Measurements from ENCODE around the gene ARHGAP32. TPM values are rescaled to one million over a fixed set of nuclear protein-coding genes. Genes with fewer than 3 reads are reported as not detected.
A peak's percentile ranks its signal among the peaks of the same experiment; 100 is the strongest.

The ARHGAP32 gene
- total RNA-seq, 1 experiment from 2014 or later: 62.6 TPM

- no peaks in the 10 kb centered on the region for H3K27me3 Mint-ChIP-seq (ENCODE audit: insufficient read depth, unreplicated experiment)
- ChIA-PET POLR2A (interaction anchor here (1.1 kb wide), 1 partner anchor 34 kb away, joined by 4 read pairs; no protein-coding TSS in a partner anchor), CTCF (interaction anchor here (0.6 to 26.7 kb wide), 3 partner anchors 13 to 80 kb away, joined by 3 to 598 read pairs (median 66); partner anchors contain the start of gene KCNJ5)
- no TSS peak for BruUV-seq (replicated peaks)
- intact Hi-C loops (cut with micrococcal nuclease): no loop called here
- H3K9me3 Mint-ChIP-seq (ENCODE audit: unreplicated experiment): no peaks in the 10 kb centered on the region
- H3K36me3 Mint-ChIP-seq (ENCODE audit: insufficient read depth, unreplicated experiment): no peaks in the 10 kb centered on the region
- TF ChIP-seq CTCF (IDR thresholded peaks at IDR 0.05; ENCODE audit: unreplicated experiment): no peak
- H3K27ac Mint-ChIP-seq (ENCODE audit: low read depth, unreplicated experiment): peak within 1 kb of the TSS; percentile 86
- no peak within 1 kb of the TSS for H3K4me3 Mint-ChIP-seq (ENCODE audit: unreplicated experiment)
- DNase-seq (ENCODE audit: unreplicated experiment): no peak
- H3K4me1 Mint-ChIP-seq (ENCODE audit: insufficient read depth, unreplicated experiment): peaks cover 22% of the 10 kb centered on the region
These were observed 249.2 kb downstream of the ARHGAP32 start, which contains the start of gene TP53AIP1 for GRCh38 chr11:128942817-128943427. TSS of gene TP53AIP1 (minus strand) at chr11:128942871. CDS start at chr11:128937818, 5,053 bp downstream.

GRCh38 chr11:128942272-128942612, 249.9 kb downstream of the ARHGAP32 start:
- Mint-ChIP-seq H3K4me1 (ENCODE audit: insufficient read depth, unreplicated experiment) (peaks cover 22% of the 10 kb centered on the region), H3K9me3 (ENCODE audit: unreplicated experiment) (no peaks in the 10 kb centered on the region), H3K36me3 (ENCODE audit: insufficient read depth, unreplicated experiment) (no peaks in the 10 kb centered on the region), H3K4me3 (ENCODE audit: unreplicated experiment) (no peak overlapping the region), H3K27ac (ENCODE audit: low read depth, unreplicated experiment) (peak overlapping the region; percentile 86), H3K27me3 (ENCODE audit: insufficient read depth, unreplicated experiment) (no peaks in the 10 kb centered on the region)
- no peak for TF ChIP-seq CTCF (IDR thresholded peaks at IDR 0.05; ENCODE audit: unreplicated experiment)
- no TSS peak for BruUV-seq (replicated peaks)
- no peak for DNase-seq (ENCODE audit: unreplicated experiment)
- ChIA-PET CTCF (interaction anchor here (0.6 to 26.7 kb wide), 4 partner anchors 14 to 1633 kb away, joined by 3 to 598 read pairs (median 35); partner anchors contain the start of gene KCNJ5), POLR2A (interaction anchor here (1.1 kb wide), 1 partner anchor 33 kb away, joined by 4 read pairs; no protein-coding TSS in a partner anchor)
- intact Hi-C loops (cut with micrococcal nuclease): no loop called here

- CTCF ChIA-PET: interaction anchor here (0.6 to 26.7 kb wide), 4 partner anchors 14 to 1632 kb away, joined by 4 to 598 read pairs (median 42); partner anchors contain the start of gene KCNJ5
- Mint-ChIP-seq H3K27me3 (ENCODE audit: insufficient read depth, unreplicated experiment) (no peaks in the 10 kb centered on the region), H3K36me3 (ENCODE audit: insufficient read depth, unreplicated experiment) (no peaks in the 10 kb centered on the region), H3K4me3 (ENCODE audit: unreplicated experiment) (no peak overlapping the region), H3K27ac (ENCODE audit: low read depth, unreplicated experiment) (peak overlapping the region; percentile 86), H3K4me1 (ENCODE audit: insufficient read depth, unreplicated experiment) (peaks cover 22% of the 10 kb centered on the region), H3K9me3 (ENCODE audit: unreplicated experiment) (no peaks in the 10 kb centered on the region)
- POLR2A ChIA-PET: interaction anchor here (2.2 kb wide), 1 partner anchor 33 kb away, joined by 14 read pairs; no protein-coding TSS in a partner anchor
- DNase-seq (ENCODE audit: unreplicated experiment): peak; percentile 58
- intact Hi-C loops (cut with micrococcal nuclease): no loop called here
- BruUV-seq (replicated peaks): no TSS peak
- TF ChIP-seq CTCF (IDR thresholded peaks at IDR 0.05; ENCODE audit: unreplicated experiment): no peak
These were observed 250.4 kb downstream of the ARHGAP32 start for GRCh38 chr11:128941573-128942271.

- Mint-ChIP-seq H3K36me3 (ENCODE audit: insufficient read depth, unreplicated experiment) (no peaks in the 10 kb centered on the region), H3K27ac (ENCODE audit: low read depth, unreplicated experiment) (peak overlapping the region; percentile 86), H3K4me3 (ENCODE audit: unreplicated experiment) (no peak overlapping the region), H3K9me3 (ENCODE audit: unreplicated experiment) (no peaks in the 10 kb centered on the region), H3K27me3 (ENCODE audit: insufficient read depth, unreplicated experiment) (no peaks in the 10 kb centered on the region), H3K4me1 (ENCODE audit: insufficient read depth, unreplicated experiment) (peaks cover 22% of the 10 kb centered on the region)
- BruUV-seq (replicated peaks): TSS peak; percentile 52
- CTCF ChIA-PET: interaction anchor here (0.7 to 26.7 kb wide), 4 partner anchors 15 to 63 kb away, joined by 3 to 598 read pairs (median 42); partner anchors contain the start of gene KCNJ5
- DNase-seq (ENCODE audit: unreplicated experiment): no peak
- intact Hi-C loops (cut with micrococcal nuclease): no loop called here
- POLR2A ChIA-PET: interaction anchor here (1.0 to 2.2 kb wide), 2 partner anchors 33 to 51 kb away, joined by 4 to 14 read pairs; no protein-coding TSS in a partner anchor
- no peak for TF ChIP-seq CTCF (IDR thresholded peaks at IDR 0.05; ENCODE audit: unreplicated experiment)
These were observed 251.0 kb downstream of the ARHGAP32 start for GRCh38 chr11:128941110-128941509.
